Testis (tissue), 2 donors: ENCODE results near the gene DYNC1LI2.

Source experiments
- POLR2A ChIP-seq: fragments of 450-650 bp; IDR thresholded peaks from one replicate; pipeline ENCODE4 v1.6.1; 2017; ENCODE audit warnings: antibody characterized with exemption, mild to moderate bottlenecking, moderate library complexity
- TF ChIP-seq, protein P1 (sequence below), 3 experiments: fragments of 450-650 bp in 2 of 3; fragments of 200-600 bp in 1 of 3; sonication (generic) in 1 of 3; IDR thresholded peaks; one replicate each; pipeline ENCODE4 v1.5.1; 2016 to 2019; ENCODE audit warnings: antibody characterized with exemption in 3 of 3, mild to moderate bottlenecking in 2 of 3, moderate library complexity in 1 of 3

DNA sequence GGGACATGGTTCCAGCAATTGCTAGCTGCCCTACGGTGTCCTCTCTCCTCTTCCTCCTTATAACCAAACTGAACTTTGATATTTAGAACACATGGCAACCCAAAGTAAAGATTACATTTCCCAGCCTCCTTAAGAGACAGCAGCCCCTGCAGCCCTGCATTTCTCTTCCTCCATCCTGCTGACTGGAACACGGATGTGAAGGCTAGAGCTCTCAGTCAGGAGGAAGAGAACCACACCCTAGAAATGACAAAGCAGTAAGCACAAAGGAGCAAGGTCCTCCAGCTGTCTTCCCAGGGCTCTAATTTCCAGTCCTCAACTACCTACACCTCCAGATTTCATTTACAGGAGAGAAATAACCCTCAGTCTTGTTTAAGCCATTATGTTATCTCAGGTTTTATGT, 10.9 kb downstream of the DYNC1LI2 start:
- no peak for TF ChIP-seq POLR2A
- TF ChIP-seq, protein P1, sequence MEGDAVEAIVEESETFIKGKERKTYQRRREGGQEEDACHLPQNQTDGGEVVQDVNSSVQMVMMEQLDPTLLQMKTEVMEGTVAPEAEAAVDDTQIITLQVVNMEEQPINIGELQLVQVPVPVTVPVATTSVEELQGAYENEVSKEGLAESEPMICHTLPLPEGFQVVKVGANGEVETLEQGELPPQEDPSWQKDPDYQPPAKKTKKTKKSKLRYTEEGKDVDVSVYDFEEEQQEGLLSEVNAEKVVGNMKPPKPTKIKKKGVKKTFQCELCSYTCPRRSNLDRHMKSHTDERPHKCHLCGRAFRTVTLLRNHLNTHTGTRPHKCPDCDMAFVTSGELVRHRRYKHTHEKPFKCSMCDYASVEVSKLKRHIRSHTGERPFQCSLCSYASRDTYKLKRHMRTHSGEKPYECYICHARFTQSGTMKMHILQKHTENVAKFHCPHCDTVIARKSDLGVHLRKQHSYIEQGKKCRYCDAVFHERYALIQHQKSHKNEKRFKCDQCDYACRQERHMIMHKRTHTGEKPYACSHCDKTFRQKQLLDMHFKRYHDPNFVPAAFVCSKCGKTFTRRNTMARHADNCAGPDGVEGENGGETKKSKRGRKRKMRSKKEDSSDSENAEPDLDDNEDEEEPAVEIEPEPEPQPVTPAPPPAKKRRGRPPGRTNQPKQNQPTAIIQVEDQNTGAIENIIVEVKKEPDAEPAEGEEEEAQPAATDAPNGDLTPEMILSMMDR (IDR thresholded peaks at IDR 0.05) = no peak
